ENCODE results near the gene PTK7. TPM values are rescaled to one million over a fixed set of nuclear protein-coding genes. Genes with fewer than 3 reads are reported as not detected.

PTK7 gene
- total RNA-seq, 1 experiment from 2014 or later = 66.0 TPM

DNA sequence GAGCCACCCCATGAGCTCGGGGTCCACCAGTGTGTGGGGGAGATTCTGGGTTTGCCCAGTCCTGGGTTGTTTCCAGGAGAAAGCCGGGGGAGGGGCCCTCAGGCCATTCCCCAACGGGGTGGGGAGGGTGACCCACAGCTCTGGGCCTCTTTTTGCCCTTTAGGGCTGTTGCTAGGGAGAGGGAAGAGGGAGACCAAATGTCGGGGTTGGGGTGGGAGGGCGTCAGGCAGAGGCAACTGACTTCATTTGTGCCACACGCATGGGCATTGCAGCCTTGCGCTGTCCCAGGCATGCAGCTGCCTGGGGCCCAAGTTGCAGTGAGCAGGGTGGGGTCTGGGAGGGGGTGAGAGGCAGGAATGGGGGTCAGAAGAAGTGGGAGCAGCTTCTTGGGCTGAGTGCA is 103.9 kb downstream of the PTK7 start:
- intact Hi-C loops (cut with micrococcal nuclease; ENCODE audit: unreplicated experiment) = no loop called here
- BruUV-seq (replicated peaks) = no TSS peak
- Mint-ChIP-seq H3K4me3 (ENCODE audit: low read depth, unreplicated experiment) (no peak overlapping the region), H3K27ac (ENCODE audit: unreplicated experiment) (no peak overlapping the region), H3K9me3 (ENCODE audit: low read depth, unreplicated experiment) (no peaks in the 10 kb centered on the region), H3K36me3 (ENCODE audit: insufficient read depth, unreplicated experiment) (peaks cover 64% of the 10 kb centered on the region), H3K4me1 (ENCODE audit: low read depth, unreplicated experiment) (peaks cover 44% of the 10 kb centered on the region), H3K27me3 (ENCODE audit: unreplicated experiment) (no peaks in the 10 kb centered on the region)
- TF ChIP-seq, protein P1, sequence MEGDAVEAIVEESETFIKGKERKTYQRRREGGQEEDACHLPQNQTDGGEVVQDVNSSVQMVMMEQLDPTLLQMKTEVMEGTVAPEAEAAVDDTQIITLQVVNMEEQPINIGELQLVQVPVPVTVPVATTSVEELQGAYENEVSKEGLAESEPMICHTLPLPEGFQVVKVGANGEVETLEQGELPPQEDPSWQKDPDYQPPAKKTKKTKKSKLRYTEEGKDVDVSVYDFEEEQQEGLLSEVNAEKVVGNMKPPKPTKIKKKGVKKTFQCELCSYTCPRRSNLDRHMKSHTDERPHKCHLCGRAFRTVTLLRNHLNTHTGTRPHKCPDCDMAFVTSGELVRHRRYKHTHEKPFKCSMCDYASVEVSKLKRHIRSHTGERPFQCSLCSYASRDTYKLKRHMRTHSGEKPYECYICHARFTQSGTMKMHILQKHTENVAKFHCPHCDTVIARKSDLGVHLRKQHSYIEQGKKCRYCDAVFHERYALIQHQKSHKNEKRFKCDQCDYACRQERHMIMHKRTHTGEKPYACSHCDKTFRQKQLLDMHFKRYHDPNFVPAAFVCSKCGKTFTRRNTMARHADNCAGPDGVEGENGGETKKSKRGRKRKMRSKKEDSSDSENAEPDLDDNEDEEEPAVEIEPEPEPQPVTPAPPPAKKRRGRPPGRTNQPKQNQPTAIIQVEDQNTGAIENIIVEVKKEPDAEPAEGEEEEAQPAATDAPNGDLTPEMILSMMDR (IDR thresholded peaks at IDR 0.05; ENCODE audit: unreplicated experiment) = no peak
- no peak for DNase-seq
- CTCF ChIA-PET = no interaction called here

DNA sequence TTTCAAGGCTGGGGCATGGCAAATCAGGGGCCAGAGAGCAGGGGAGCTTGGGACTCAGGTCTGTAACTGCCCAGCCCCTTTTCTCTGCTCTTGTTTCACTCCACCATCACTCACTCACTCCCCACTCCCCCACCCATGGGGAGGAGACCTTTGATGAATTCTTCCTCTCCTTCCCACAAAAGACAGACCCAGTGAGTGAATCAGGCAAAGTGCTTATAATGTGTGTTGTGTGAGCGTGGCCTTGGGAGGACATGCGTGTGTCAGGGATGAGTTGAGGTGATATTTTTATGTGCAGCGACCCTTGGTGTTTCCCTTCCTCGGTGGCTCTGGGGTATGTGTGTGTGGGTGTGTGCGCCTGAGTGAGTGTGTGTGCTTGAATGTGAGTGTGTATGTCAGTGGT is 104.9 kb downstream of the PTK7 start:
- Mint-ChIP-seq H3K27me3 (ENCODE audit: unreplicated experiment) (no peaks in the 10 kb centered on the region), H3K4me1 (ENCODE audit: low read depth, unreplicated experiment) (peaks cover 41% of the 10 kb centered on the region), H3K27ac (ENCODE audit: unreplicated experiment) (peak overlapping the region; percentile 76), H3K4me3 (ENCODE audit: low read depth, unreplicated experiment) (peak overlapping the region; percentile 77), H3K36me3 (ENCODE audit: insufficient read depth, unreplicated experiment) (peaks cover 60% of the 10 kb centered on the region), H3K9me3 (ENCODE audit: low read depth, unreplicated experiment) (no peaks in the 10 kb centered on the region)
- no TSS peak for BruUV-seq (replicated peaks)
- DNase-seq = no peak
- intact Hi-C loops (cut with micrococcal nuclease; ENCODE audit: unreplicated experiment) = no loop called here
- CTCF ChIA-PET = interaction anchor here (0.6 kb wide), 2 partner anchors 13 to 296 kb away, joined by 4 read pairs; partner anchors contain the start of gene TJAP1
- TF ChIP-seq, protein P1 (IDR thresholded peaks at IDR 0.05; ENCODE audit: unreplicated experiment) = no peak

DNA sequence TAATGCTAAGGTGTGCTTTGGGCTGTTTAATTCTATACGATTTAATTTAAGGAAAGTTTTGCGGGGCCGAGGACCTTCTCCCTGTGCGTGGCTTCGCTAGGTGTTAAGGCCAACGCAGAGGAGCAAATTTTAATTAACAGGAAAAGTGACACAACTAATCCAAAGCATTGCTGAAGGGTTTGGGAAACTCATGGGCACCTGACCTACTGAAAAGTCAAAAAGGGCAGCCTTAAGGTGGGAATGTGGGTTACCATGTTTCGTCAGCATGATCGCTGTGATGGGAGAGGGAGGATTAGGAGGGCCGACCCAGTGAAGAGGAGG is 105.5 kb downstream of the PTK7 start:
- intact Hi-C loops (cut with micrococcal nuclease; ENCODE audit: unreplicated experiment) = no loop called here
- H3K27me3 Mint-ChIP-seq (ENCODE audit: unreplicated experiment) = no peaks in the 10 kb centered on the region
- CTCF ChIA-PET = interaction anchor here (0.7 to 1.2 kb wide), 5 partner anchors 9 to 315 kb away, joined by 3 to 6 read pairs (median 4); partner anchors contain the start of genes KLC4 and MRPL2
- peak overlapping the region; percentile 76 for H3K27ac Mint-ChIP-seq (ENCODE audit: unreplicated experiment)
- H3K4me3 Mint-ChIP-seq (ENCODE audit: low read depth, unreplicated experiment) = peak overlapping the region; percentile 77
- TF ChIP-seq, protein P1 (IDR thresholded peaks at IDR 0.05; ENCODE audit: unreplicated experiment) = no peak
- BruUV-seq (replicated peaks) = no TSS peak
- no peak for DNase-seq
- no peaks in the 10 kb centered on the region for H3K9me3 Mint-ChIP-seq (ENCODE audit: low read depth, unreplicated experiment)
- H3K36me3 Mint-ChIP-seq (ENCODE audit: insufficient read depth, unreplicated experiment) = peaks cover 54% of the 10 kb centered on the region
- H3K4me1 Mint-ChIP-seq (ENCODE audit: low read depth, unreplicated experiment) = peaks cover 41% of the 10 kb centered on the region

DNA sequence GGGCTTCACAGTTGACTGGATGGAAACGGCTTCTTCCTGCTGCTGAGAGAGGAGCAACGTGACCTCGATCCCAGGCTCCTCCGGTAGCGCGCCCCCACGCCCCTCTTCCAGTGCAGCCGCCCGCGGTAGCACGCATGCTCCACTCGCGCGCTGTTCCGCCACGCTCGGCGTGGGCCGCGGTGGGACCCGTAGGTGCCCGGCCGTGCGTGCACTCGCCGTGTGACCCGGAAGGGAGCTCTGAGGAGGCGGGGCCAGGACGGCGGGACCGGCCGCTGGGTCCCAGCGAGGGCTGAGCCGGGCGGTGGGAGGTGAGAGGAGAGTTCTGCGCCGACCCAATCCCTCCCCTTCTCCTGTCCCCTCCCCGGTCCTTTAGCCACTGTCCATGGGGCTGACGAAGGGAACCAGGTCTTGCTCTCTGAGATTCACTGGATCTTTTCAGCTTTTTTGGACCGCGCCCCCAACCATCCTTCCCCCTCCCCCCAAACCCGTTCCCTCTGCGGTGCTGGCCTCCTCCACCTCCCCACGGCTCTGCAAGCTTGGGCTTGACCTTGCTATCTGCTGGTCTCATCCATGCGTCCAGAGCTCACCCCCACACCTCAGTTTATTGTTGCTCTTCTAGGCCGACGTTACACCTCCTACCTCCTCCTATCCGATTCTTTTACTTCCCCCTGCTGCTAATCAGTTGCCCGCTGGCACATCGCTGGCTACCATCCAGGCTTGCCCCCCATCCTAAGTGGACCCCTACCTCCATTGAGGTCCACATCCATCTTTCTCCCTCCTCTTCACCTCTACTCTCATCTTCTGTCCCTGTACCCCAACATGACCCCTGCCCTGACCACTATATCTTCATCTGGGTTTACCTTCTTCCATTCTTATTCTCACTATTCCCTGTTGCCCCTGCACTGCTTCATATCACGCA is 106.1 kb downstream of the PTK7 start, which contains the start of gene CUL9:
Gene CUL9 (plus strand): TSS at position 255 of the 919 bp plus-strand sequence. CDS start 2,115 bp downstream, outside the sequence.
- Mint-ChIP-seq H3K36me3 (ENCODE audit: insufficient read depth, unreplicated experiment) (peaks cover 53% of the 10 kb centered on the region), H3K4me3 (ENCODE audit: low read depth, unreplicated experiment) (peak within 1 kb of the TSS; percentile 77), H3K9me3 (ENCODE audit: low read depth, unreplicated experiment) (no peaks in the 10 kb centered on the region), H3K27ac (ENCODE audit: unreplicated experiment) (peak within 1 kb of the TSS; percentile 76), H3K4me1 (ENCODE audit: low read depth, unreplicated experiment) (peaks cover 41% of the 10 kb centered on the region), H3K27me3 (ENCODE audit: unreplicated experiment) (no peaks in the 10 kb centered on the region)
- DNase-seq = peak; percentile 93
- CTCF ChIA-PET = interaction anchor here (0.7 to 1.4 kb wide), 6 partner anchors 10 to 314 kb away, joined by 3 to 6 read pairs (median 4); partner anchors contain the start of genes KLC4 and MRPL2
- TF ChIP-seq, protein P1 (IDR thresholded peaks at IDR 0.05; ENCODE audit: unreplicated experiment) = no peak
- intact Hi-C loops (cut with micrococcal nuclease; ENCODE audit: unreplicated experiment) = no loop called here
- no TSS peak for BruUV-seq (replicated peaks)

Data from Calu3 (cell line).